HepG2 (cell line): ENCODE results near the gene TOE1. TPM values are rescaled to one million over a fixed set of nuclear protein-coding genes. Genes with fewer than 3 reads are reported as not detected.

ENCODE experiments used
- ARNT ChIP-seq: fragments of 450-650 bp; IDR thresholded peaks from 2 replicates; pipeline ENCODE4 v1.6.1; 2017
- EEA1 ChIP-seq: sonication (generic); formaldehyde crosslinking; IDR thresholded peaks from 2 replicates; pipeline ENCODE4 v1.5.1; 2020; ENCODE audit warnings: mild to moderate bottlenecking, missing genetic modification reagents, borderline replicate concordance
- FOXA1 ChIP-seq, 2 experiments: fragments of 450-650 bp in 1 of 2; sonication (generic) in 1 of 2; formaldehyde crosslinking in 1 of 2; IDR thresholded peaks; 2 replicates each; pipeline versions ENCODE4 v1.4.0 to v1.6.1; 2016 to 2020; ENCODE audit warnings: missing genetic modification reagents in 1 of 2
- FOXO1 ChIP-seq: sonication (generic); formaldehyde crosslinking; IDR thresholded peaks from 2 replicates; pipeline ENCODE4 v1.4.0; 2020; ENCODE audit warnings: missing genetic modification reagents
- GATAD1 ChIP-seq: IDR thresholded peaks from 2 replicates; pipeline ENCODE4 v1.6.1; 2016; ENCODE audit warnings: missing genetic modification reagents, missing compliant biosample characterization
- KLF12 ChIP-seq: sonication (generic); formaldehyde crosslinking; IDR thresholded peaks from 2 replicates; pipeline ENCODE4 v1.4.0; 2020; ENCODE audit warnings: missing genetic modification reagents, borderline replicate concordance
- MEF2D ChIP-seq: sonication (generic); formaldehyde crosslinking; IDR thresholded peaks from 2 replicates; pipeline ENCODE4 v1.5.1; 2020; ENCODE audit warnings: mild to moderate bottlenecking, missing genetic modification reagents
- NFYC ChIP-seq: IDR thresholded peaks from 2 replicates; pipeline ENCODE4 v1.6.1; 2016; ENCODE audit warnings: missing genetic modification reagents, missing compliant biosample characterization
- PATZ1 ChIP-seq: sonication (generic); formaldehyde crosslinking; IDR thresholded peaks from 2 replicates; pipeline ENCODE4 v1.4.0; 2020; ENCODE audit warnings: missing genetic modification reagents
- PCBP2 ChIP-seq: fragments of 200-400 bp; formaldehyde crosslinking; optimal IDR thresholded peaks from 2 replicates; pipeline ENCODE3; 2018; ENCODE audit warnings: low read length, low read depth; ENCODE audit not compliant: poor library complexity, severe bottlenecking
- PHB2 ChIP-seq: fragments of 450-650 bp; IDR thresholded peaks from 2 replicates; pipeline ENCODE4 v1.6.1; 2018; ENCODE audit not compliant: partially characterized antibody
- SPEN ChIP-seq: sonication (generic); formaldehyde crosslinking; IDR thresholded peaks from 2 replicates; pipeline ENCODE4 v1.5.1; 2020; ENCODE audit warnings: low read depth, mild to moderate bottlenecking, missing genetic modification reagents
- SRY ChIP-seq: sonication (generic); formaldehyde crosslinking; IDR thresholded peaks from 2 replicates; pipeline ENCODE4 v1.8.0; 2022; ENCODE audit warnings: mild to moderate bottlenecking, missing genetic modification reagents
- TP53 ChIP-seq: sonication (generic); formaldehyde crosslinking; conservative IDR thresholded peaks from 2 replicates; pipeline ENCODE4 v1.4.0; 2020; ENCODE audit warnings: missing genetic modification reagents
- ZNF326 ChIP-seq: sonication (generic); formaldehyde crosslinking; IDR thresholded peaks from 2 replicates; pipeline ENCODE4 v1.4.0; 2020; ENCODE audit warnings: missing genetic modification reagents, borderline replicate concordance
- ZNF451 ChIP-seq: sonication (generic); formaldehyde crosslinking; IDR thresholded peaks from 2 replicates; pipeline ENCODE4 v1.5.0; 2020; ENCODE audit warnings: mild to moderate bottlenecking, missing genetic modification reagents
- ZNF552 ChIP-seq: sonication (generic); formaldehyde crosslinking; IDR thresholded peaks from 2 replicates; pipeline ENCODE4 v1.9.0; 2022; ENCODE audit warnings: missing genetic modification reagents, mild to moderate bottlenecking, borderline replicate concordance
- ZNF562 ChIP-seq: sonication (generic); formaldehyde crosslinking; IDR thresholded peaks from 2 replicates; pipeline ENCODE4 v1.8.0; 2022; ENCODE audit warnings: missing genetic modification reagents, borderline replicate concordance
- ZNF772 ChIP-seq: sonication (generic); formaldehyde crosslinking; IDR thresholded peaks from 2 replicates; pipeline ENCODE4 v1.5.0; 2020; ENCODE audit warnings: mild to moderate bottlenecking, missing genetic modification reagents
- ZNF775 ChIP-seq: sonication (generic); formaldehyde crosslinking; IDR thresholded peaks from 2 replicates; pipeline ENCODE4 v1.4.0; 2020; ENCODE audit warnings: missing genetic modification reagents, mild to moderate bottlenecking, moderate library complexity, borderline replicate concordance
- polyA plus RNA-seq, 8 experiments: library from polyadenylated mRNA; depleted of rRNA in 3 of 8; stranded (reverse) in 7 of 8; unstranded in 1 of 8; fragments of >200 nt; fragmentation: Illumina TruSeq in 4 of 8; extraction: Trizol in 4 of 8; gene quantifications; 2 replicates each; pipeline versions ENCODE4 v1.2.1 to v1.2.3, GENCODE V29; 2011 to 2016; ENCODE audit warnings: low read depth in 4 of 8, missing spikeins in 1 of 8, mixed read lengths in 1 of 8; ENCODE audit not compliant: insufficient read depth in 1 of 8
- total RNA-seq, 5 experiments: library from RNA; depleted of rRNA; stranded (reverse); fragments of >200 nt; fragmentation: Illumina TruSeq; extraction: Trizol; gene quantifications; 2 replicates each; pipeline ENCODE4 v1.2.3, GENCODE V29; 2016; ENCODE audit warnings: low read depth in 1 of 5
- TF ChIP-seq, protein P1 (sequence below): sonication (generic); formaldehyde crosslinking; IDR thresholded peaks from 2 replicates; pipeline ENCODE4 v1.4.0; 2020; ENCODE audit warnings: missing genetic modification reagents
- TF ChIP-seq, protein P2 (sequence below): sonication (generic); formaldehyde crosslinking; IDR thresholded peaks from 2 replicates; pipeline ENCODE4 v1.5.0; 2020; ENCODE audit warnings: mild to moderate bottlenecking, missing genetic modification reagents, moderate library complexity
- TF ChIP-seq, protein P3 (sequence below): sonication (generic); formaldehyde crosslinking; IDR thresholded peaks from 2 replicates; pipeline ENCODE4 v1.4.0; 2020; ENCODE audit warnings: mild to moderate bottlenecking, missing genetic modification reagents

TOE1 gene
- total and polyA plus RNA-seq, 2 of the 13 experiments (the other 11 are each of a cell fraction or from before 2014, with no cell fraction given) = 14.1 to 19.0 TPM

DNA sequence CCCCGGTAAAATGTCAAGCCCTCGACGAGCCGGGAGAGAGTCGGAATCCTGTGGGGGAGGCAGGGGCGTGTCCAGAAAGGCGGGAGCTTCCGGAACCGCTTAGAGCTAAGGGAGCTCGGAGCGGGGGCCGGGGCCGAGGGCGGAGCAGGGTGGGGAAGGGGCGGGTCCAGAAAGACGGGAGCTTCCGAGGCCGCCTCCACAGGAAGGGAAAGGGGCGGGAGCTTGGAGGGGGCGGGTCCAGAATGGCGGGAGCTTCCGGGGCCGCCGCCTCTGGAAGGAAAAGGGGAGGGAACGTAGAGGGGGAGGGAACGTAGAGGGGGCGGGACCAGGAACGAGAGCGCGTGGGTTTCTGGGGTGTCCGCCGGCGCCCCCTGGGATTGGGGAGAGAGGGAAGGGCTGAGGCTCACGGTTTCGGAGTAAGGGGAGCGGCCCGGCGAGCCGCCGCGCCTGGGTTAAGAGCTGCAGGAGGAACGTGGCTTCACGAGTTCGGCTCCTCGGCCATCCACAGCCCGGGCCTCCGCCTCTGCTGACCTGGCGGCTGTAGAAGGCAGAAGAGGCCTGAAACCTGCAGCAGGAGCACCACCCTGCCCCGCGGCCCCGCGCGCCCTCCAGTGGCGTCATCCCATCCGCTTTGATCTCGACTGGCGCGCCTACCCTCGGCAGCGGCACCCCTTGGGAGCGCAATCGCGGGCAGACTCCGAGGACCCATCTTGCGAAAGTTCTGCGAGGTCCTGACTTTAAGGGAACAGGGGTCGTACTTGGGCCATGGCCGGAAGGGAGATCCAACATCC is 36.3 kb upstream of the TOE1 start (continued):
- TF ChIP-seq, protein P1, sequence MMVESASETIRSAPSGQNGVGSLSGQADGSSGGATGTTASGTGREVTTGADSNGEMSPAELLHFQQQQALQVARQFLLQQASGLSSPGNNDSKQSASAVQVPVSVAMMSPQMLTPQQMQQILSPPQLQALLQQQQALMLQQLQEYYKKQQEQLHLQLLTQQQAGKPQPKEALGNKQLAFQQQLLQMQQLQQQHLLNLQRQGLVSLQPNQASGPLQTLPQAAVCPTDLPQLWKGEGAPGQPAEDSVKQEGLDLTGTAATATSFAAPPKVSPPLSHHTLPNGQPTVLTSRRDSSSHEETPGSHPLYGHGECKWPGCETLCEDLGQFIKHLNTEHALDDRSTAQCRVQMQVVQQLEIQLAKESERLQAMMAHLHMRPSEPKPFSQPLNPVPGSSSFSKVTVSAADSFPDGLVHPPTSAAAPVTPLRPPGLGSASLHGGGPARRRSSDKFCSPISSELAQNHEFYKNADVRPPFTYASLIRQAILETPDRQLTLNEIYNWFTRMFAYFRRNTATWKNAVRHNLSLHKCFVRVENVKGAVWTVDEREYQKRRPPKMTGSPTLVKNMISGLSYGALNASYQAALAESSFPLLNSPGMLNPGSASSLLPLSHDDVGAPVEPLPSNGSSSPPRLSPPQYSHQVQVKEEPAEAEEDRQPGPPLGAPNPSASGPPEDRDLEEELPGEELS (CRISPR knock-in tag) = peak; percentile 32
- TF ChIP-seq KLF12 (CRISPR knock-in tag) (peak; percentile 70; the same call in 1 of the 2 replicates), PATZ1 (CRISPR knock-in tag) (peak; percentile 74), ZNF562 (CRISPR knock-in tag) (no peak), NFYC (CRISPR knock-in tag) (no peak), ZNF451 (no peak), FOXO1 (CRISPR knock-in tag) (peak; percentile 80; the same call in 1 of the 2 replicates), FOXA1 (IDR thresholded peaks at IDR 0.05) (no peak), FOXA1 (CRISPR knock-in tag; IDR thresholded peaks at IDR 0.05) (peak; percentile 5; the same call in 1 of the 2 replicates), MEF2D (CRISPR knock-in tag) (peak; percentile 71), GATAD1 (CRISPR knock-in tag) (peak; percentile 76), ZNF772 (CRISPR knock-in tag) (peak; percentile 80; the same call in 1 of the 2 replicates), ZNF552 (CRISPR knock-in tag) (0 out of 2 replicates have a peak, but pooled peaks have one; percentile 49), ZNF775 (CRISPR knock-in tag) (no peak), PCBP2 (no peak), TP53 (CRISPR knock-in tag) (no peak), ARNT (no peak), PHB2 (no peak), SPEN (peak; percentile 86; the same call in 1 of the 2 replicates), SRY (CRISPR knock-in tag) (peak; percentile 76), ZNF326 (CRISPR knock-in tag) (no peak), EEA1 (CRISPR knock-in tag) (peak; percentile 21; the same call in 1 of the 2 replicates)
- TF ChIP-seq, protein P2, sequence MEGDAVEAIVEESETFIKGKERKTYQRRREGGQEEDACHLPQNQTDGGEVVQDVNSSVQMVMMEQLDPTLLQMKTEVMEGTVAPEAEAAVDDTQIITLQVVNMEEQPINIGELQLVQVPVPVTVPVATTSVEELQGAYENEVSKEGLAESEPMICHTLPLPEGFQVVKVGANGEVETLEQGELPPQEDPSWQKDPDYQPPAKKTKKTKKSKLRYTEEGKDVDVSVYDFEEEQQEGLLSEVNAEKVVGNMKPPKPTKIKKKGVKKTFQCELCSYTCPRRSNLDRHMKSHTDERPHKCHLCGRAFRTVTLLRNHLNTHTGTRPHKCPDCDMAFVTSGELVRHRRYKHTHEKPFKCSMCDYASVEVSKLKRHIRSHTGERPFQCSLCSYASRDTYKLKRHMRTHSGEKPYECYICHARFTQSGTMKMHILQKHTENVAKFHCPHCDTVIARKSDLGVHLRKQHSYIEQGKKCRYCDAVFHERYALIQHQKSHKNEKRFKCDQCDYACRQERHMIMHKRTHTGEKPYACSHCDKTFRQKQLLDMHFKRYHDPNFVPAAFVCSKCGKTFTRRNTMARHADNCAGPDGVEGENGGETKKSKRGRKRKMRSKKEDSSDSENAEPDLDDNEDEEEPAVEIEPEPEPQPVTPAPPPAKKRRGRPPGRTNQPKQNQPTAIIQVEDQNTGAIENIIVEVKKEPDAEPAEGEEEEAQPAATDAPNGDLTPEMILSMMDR (CRISPR knock-in tag) = peak; percentile 98
- TF ChIP-seq, protein P3, sequence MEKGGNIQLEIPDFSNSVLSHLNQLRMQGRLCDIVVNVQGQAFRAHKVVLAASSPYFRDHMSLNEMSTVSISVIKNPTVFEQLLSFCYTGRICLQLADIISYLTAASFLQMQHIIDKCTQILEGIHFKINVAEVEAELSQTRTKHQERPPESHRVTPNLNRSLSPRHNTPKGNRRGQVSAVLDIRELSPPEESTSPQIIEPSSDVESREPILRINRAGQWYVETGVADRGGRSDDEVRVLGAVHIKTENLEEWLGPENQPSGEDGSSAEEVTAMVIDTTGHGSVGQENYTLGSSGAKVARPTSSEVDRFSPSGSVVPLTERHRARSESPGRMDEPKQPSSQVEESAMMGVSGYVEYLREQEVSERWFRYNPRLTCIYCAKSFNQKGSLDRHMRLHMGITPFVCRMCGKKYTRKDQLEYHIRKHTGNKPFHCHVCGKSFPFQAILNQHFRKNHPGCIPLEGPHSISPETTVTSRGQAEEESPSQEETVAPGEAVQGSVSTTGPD (CRISPR knock-in tag) = no peak
